Smooth muscle cell of bladder (primary cell): ENCODE results near the gene DOK5. TPM values are rescaled to one million over a fixed set of nuclear protein-coding genes. Genes with fewer than 3 reads are reported as not detected.

Experiments
- total RNA-seq: library from RNA; depleted of rRNA; stranded (reverse); fragments of >200 nt; gene quantifications from 2 replicates; pipeline ENCODE4 v1.2.3, GENCODE V29; 2014

Gene DOK5
- total RNA-seq, result 8.1 and 20.7 TPM in 2 replicates

GRCh38 chr20:54475334-54476168 is at the start of gene DOK5:
Gene DOK5 (plus strand): TSS chr20:54475593. CDS start chr20:54475947, 354 bp downstream.

